ENCODE measurements around the gene HAT1. TPM values are rescaled to one million over a fixed set of nuclear protein-coding genes. Genes with fewer than 3 reads are reported as not detected.

Gene HAT1
- total RNA-seq, 1 donor = 46.6 TPM

- peak; percentile 88 for DNase-seq (ENCODE audit: low read depth)
- H3K4me3 ChIP-seq (ENCODE audit: low read depth, low read length) = peak within 1 kb of the TSS; percentile 89
- TF ChIP-seq CTCF (IDR thresholded peaks at IDR 0.05; ENCODE audit: insufficient read depth, low read depth, low read length) = no peak
Measured at GRCh38 chr2:171999604-172000469, 77.6 kb downstream of the HAT1 start, which contains the start of gene METAP1D. METAP1D (plus strand) TSS chr2:171999953; CDS start chr2:171999970, 17 bp downstream.

- no peak for DNase-seq (ENCODE audit: low read depth)
- no peak overlapping the region for H3K4me3 ChIP-seq (ENCODE audit: low read depth, low read length)
- TF ChIP-seq CTCF (IDR thresholded peaks at IDR 0.05; ENCODE audit: insufficient read depth, low read depth, low read length) = no peak
Measured at GRCh38 chr2:172000696-172001361, 78.6 kb downstream of the HAT1 start.

GRCh38 chr2:172007372-172007771, 85.1 kb downstream of the HAT1 start:
- no peak for DNase-seq (ENCODE audit: low read depth)
- H3K4me3 ChIP-seq (ENCODE audit: low read depth, low read length) = no peak overlapping the region
- no peak for TF ChIP-seq CTCF (IDR thresholded peaks at IDR 0.05; ENCODE audit: insufficient read depth, low read depth, low read length)

GRCh38 chr2:172009823-172010222, 87.6 kb downstream of the HAT1 start:
- H3K4me3 ChIP-seq (ENCODE audit: low read depth, low read length) = no peak overlapping the region
- DNase-seq (ENCODE audit: low read depth) = no peak
- no peak for TF ChIP-seq CTCF (IDR thresholded peaks at IDR 0.05; ENCODE audit: insufficient read depth, low read depth, low read length)

- TF ChIP-seq CTCF (IDR thresholded peaks at IDR 0.05; ENCODE audit: insufficient read depth, low read depth, low read length) = no peak
Measured at GRCh38 chr2:172011812-172012575, 89.7 kb downstream of the HAT1 start.

GRCh38 chr2:172012677-172013391, 90.6 kb downstream of the HAT1 start:
- no peak for DNase-seq (ENCODE audit: low read depth)
- H3K4me3 ChIP-seq (ENCODE audit: low read depth, low read length) = no peak overlapping the region
- TF ChIP-seq CTCF (IDR thresholded peaks at IDR 0.05; ENCODE audit: insufficient read depth, low read depth, low read length) = no peak

More at GRCh38 chr2:172011812-172012575, 89.7 kb downstream of the HAT1 start:
- no peak for DNase-seq (ENCODE audit: low read depth)
- no peak overlapping the region for H3K4me3 ChIP-seq (ENCODE audit: low read depth, low read length)
